Stimulated activated CD4-positive, alpha-beta T cell treated with anti-CD3 and anti-CD28 coated beads, Interleukin-15, amount 100 ng/mL, for 1 hour (primary cell): Measurements from ENCODE around the gene PTPRN2.
"Not testable (repeated sequence)": the region's sequence is repeated elsewhere in the genome, so short reads cannot be mapped to it uniquely, and the experiment has no call there.

Source experiments
- DNase-seq, 2 donors: peaks; one replicate each; pipeline ENCODE4 v3.0.0-alpha.2; 2020; ENCODE audit warnings: low read depth in 1 of 2, low spot score in 1 of 2

PTPRN2 gene

GRCh38 chr7:158259671-158260418, 327.8 kb downstream of the PTPRN2 start:
- no peak for DNase-seq

GRCh38 chr7:158259141-158259540, 328.5 kb downstream of the PTPRN2 start:
- no peak for DNase-seq

GRCh38 chr7:158258411-158259130, 329.1 kb downstream of the PTPRN2 start:
- no peak for DNase-seq

GRCh38 chr7:158257516-158258410, 329.9 kb downstream of the PTPRN2 start:
- no peak for DNase-seq

GRCh38 chr7:158257001-158257400, 330.6 kb downstream of the PTPRN2 start:
- DNase-seq = no peak

- no peak for DNase-seq
These were observed 331.4 kb downstream of the PTPRN2 start for GRCh38 chr7:158256091-158256816.

GRCh38 chr7:158255558-158255957, 332.1 kb downstream of the PTPRN2 start:
- no peak for DNase-seq

- no peak for DNase-seq
These were observed 332.5 kb downstream of the PTPRN2 start for GRCh38 chr7:158255156-158255555.

- DNase-seq = not testable (repeated sequence)
These were observed 334.0 kb downstream of the PTPRN2 start for GRCh38 chr7:158253670-158254045.

- no peak for DNase-seq
These were observed 334.6 kb downstream of the PTPRN2 start for GRCh38 chr7:158252837-158253669.

- no peak for DNase-seq
These were observed 335.4 kb downstream of the PTPRN2 start for GRCh38 chr7:158252081-158252836.

- no peak for DNase-seq
These were observed 336.3 kb downstream of the PTPRN2 start for GRCh38 chr7:158251061-158251965.

- no peak for DNase-seq
These were observed 337.9 kb downstream of the PTPRN2 start for GRCh38 chr7:158249692-158250091.

GRCh38 chr7:158248816-158249215, 338.8 kb downstream of the PTPRN2 start:
- DNase-seq = no peak

- DNase-seq = no peak
These were observed 339.7 kb downstream of the PTPRN2 start for GRCh38 chr7:158247758-158248487.

- no peak for DNase-seq
These were observed 340.5 kb downstream of the PTPRN2 start for GRCh38 chr7:158246960-158247673.
